Activated CD8-positive, alpha-beta memory T cell treated with anti-CD3 and anti-CD28 coated beads for 48 hours (primary cell): ENCODE data around the gene KLHL29.
"Not testable (repeated sequence)": the region's sequence is repeated elsewhere in the genome, so short reads cannot be mapped to it uniquely, and the experiment has no call there.

Source experiments
- DNase-seq, 3 experiments: peaks; one replicate each; pipeline ENCODE4 v3.0.0-alpha.2; 2020; ENCODE audit warnings: low read depth in 2 of 3, low spot score in 2 of 3

KLHL29 gene

DNA sequence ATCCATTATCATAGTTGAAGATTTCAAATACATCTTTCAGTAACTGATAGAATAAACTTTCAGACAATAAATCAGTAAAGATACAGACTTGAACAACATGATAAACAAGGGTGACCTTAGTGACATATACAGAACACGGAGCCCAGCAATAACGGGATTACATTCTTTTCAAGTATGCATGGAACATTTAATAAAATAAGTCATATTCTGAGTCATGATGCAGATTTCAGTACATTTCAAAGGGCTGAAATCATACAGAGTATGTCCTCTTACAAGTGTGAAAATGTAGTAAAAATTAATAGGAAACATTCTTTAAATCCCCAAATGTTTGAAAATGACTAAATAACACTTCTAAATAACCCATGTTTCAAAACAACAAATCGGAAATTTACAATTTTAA lies 17.2 kb upstream of the KLHL29 start:
- DNase-seq, result no peak

DNA sequence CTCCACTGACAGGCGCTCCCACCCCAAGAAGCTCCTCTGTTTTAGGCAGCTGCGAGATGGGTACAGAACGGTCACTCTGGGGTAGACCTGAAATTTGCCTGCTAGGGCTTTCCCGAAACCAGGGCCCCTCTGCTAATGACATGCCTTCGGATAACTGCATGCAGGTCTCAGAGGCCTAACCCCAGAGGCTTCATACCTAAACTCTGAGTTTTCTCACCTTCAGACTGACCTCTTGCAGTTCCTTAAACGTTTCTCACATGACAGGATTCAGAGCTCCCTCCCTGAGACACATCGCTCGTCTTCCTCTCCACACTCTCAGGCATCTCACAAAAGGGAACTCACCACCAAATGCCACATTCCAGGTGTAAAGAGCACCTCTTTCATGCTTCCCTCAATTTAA lies 11.3 kb upstream of the KLHL29 start:
- DNase-seq, result no peak

DNA sequence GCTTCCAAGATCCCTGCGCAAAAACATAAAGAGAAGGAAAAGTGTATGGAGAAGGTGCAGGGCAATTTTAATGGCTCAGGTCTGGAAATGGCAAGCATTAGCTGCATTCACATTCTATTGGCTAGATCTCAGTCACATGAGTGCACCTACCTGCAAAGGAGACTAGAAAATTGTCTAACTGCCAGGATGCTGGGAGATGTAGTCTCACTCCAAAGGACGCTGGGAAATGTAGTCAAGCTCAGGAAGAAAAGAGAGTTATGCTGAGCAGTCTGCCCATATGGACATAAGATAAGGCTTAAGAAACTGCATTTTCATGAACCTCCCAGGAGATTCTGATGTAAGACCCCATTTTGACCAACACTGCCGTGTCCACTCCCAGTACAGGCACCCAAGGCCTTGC lies 9.5 kb upstream of the KLHL29 start:
- no peak for DNase-seq

DNA sequence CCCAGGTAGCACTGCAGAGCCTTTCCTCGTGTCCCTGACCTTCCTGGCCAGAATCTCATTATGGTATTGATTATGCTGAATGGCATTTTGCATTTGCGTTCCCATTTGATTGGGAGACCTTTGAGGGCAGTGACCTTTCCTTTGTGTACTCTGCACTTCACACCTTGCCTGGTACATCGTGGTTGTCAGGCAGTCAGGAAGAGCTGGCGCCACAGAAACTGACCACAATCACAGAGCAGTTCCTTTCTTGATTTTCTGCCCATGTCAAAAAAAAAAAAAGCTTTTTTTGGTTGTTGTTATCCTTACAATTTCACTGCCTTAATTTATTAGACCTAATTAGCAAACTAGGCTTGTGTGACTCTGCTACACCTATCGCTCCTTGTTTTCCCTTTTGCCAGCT lies 8.9 kb upstream of the KLHL29 start:
- DNase-seq, result no peak

DNA sequence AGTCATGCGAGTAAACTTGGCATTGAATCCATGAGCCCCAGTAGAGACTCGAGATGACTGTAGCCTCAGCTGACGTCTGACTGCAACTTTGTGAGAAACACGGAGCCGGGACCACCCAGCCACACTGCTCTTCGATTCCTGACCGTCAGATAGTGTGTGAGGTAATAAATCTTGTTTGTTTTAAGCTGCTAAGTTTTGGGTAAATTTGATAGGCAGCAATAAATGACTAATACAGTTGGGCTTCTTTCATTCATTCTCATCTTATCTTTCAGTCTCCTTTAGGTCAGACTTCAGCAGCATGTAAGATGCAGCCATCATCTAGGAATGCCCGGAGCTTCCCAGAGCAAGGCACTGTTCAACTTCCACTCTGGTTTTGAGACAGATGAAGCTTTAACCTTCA lies 8.0 kb upstream of the KLHL29 start:
- no peak for DNase-seq

DNA sequence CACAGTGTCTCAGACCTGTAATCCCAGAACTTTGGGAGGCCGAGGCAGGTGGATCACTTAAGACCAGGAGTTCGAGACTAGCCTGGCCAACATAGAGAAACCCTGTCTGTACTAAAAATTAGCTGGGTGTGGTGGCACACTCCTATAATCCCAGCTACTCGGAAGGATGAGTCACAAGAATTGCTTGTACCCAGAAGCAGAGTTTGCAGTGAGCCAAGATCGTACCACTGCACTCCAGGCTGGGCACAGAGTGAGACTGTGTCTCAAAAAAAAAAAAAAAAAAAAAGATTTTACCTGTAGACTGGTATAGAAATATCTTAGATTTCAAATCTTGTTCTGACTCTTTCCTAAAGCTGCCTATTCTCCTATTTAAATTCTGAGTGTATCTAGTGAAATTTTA lies 7.2 kb upstream of the KLHL29 start:
- DNase-seq, result no peak

DNA sequence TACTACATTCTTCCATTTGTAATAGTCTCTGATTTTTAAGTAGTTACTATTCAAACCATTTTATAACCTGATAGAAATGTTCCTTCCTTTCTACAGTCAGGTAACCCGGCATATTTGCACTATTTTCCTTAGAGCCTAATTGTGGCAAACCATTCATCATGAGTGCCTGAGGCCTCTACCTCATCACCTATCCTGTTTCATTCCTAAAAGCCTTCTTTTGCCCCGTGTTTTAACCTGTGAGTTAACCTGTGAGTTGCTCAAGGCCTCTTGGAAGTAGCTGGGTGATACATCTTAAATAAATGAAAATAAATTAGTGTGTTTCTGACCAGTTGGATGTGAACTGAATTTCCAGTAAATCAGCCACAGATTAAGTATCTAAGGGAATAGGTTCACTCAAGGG lies 6.5 kb upstream of the KLHL29 start:
- DNase-seq, result no peak

DNA sequence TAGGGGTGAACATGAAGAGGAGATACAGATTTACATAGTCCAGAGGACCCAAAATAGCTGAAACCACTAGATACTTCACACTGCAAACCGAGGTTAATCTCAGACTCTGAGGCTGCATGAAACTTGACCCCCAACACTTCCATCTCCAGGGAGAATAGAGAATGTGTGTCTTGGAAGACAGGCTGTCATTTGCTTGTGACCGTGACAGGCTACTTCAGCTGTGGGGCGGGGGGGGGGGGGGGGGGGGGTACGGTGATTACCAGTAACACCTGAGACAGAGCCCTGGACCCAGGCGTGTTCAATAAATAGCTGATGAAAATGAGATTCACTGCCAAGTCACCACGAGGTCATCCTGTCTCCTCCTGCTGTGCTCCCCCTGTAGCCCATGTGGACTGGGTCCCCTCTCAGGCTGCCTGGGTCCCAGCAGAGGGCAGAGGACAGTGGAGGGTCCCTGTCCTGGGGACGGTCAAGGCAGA lies 5.7 kb upstream of the KLHL29 start:
- DNase-seq, result no peak

DNA sequence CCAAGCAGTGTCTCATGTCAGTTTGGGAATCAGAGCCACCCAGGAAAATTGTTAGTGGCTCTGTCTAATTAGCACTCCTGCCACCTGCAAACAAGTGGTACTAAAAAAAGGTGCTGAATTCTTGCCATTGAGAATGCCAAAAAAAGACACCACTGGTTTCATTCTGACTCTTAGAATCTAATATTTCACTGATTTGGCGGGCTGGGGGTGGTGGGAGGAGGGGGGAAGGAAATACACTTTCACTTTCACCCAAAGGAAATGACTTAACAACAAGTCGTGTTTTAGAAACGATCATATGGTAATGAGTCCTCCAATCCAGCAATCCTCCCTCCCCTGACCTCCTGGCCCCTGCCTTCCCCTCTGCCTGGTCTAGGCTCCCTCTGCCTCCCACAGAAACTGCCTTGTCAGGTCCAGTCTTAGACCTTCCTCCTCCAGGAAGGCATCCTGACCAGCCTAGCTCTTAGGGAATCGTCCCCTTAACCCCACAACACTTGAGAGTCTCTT lies 4.4 kb upstream of the KLHL29 start:
- DNase-seq, result no peak

DNA sequence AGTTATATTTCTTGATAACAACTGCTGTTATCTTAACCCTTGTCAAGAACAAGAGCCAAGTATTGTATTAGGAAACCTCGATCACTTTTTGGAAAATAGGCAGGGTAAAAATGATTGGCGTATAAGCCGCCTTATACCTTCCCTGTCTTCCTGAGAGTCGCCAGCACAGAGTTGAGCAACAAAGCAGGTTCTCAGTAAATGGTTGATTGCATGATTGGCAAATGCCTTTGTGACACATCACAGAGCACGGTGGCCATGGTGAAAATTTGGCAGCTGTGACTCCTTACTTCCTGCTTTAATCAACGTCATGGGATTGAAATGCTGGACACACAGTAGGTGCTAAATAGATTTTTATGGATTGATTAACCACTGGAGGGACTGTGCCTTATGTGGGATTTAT lies 3.9 kb upstream of the KLHL29 start:
- no peak for DNase-seq

DNA sequence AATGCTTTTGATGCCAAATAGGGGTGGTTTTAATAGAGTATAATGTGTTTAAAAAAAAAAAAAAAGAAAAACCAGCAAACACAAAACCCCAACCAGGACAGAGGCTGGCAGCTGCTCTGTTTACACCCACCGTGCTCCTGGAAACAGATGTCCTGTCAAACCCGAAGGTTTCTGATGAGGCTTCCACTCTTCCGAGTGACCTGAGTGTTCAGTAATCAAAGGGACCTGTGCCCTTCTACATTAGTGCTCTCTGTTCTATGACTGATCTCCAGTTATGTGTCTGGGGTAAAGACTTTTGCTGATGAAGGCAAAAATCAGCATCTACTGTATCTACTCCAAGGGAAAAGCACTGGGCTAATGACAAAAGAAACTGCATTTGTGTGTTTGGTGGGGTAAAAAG lies 3.5 kb upstream of the KLHL29 start:
- no peak for DNase-seq

DNA sequence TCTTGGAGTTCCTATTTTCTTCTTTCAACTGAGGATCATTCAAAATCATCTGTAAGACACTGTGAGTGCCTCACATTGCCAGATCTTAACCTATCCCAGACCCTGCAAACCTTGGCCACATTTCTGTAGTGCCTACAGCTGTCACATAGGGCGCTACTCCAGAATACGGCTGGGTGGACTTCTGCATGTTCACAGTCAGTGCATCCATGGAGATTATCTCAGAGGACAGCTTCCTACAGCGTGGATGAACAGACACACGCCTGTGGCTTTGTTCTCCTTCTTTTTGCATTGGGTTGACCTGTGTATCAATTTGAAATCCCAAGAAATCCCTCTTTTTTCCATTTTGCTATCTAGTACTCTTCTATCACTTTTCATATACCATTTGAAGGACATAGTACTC lies 1.9 kb upstream of the KLHL29 start:
- no peak for DNase-seq

DNA sequence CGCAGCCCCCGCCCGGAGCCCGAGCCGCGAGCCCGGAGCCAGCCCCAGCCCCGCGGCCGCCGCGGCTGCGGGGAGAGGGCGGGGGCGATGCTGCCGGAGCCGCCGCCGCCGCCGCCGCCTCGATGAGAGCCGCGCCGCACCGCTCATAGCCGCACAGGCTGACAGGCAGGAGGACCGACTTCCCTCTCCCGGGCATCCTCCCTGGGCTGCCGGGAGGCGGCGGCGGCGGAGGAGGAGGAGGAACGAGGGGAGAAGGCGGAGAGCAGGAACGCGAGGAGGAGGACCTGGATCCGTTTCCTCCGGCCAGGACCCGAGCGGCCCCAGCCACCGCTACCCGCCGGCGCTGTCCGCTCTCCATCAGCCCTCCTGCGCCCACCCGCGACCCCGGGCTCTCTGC lies 370 bp downstream of the KLHL29 start:
- DNase-seq, result no peak

DNA sequence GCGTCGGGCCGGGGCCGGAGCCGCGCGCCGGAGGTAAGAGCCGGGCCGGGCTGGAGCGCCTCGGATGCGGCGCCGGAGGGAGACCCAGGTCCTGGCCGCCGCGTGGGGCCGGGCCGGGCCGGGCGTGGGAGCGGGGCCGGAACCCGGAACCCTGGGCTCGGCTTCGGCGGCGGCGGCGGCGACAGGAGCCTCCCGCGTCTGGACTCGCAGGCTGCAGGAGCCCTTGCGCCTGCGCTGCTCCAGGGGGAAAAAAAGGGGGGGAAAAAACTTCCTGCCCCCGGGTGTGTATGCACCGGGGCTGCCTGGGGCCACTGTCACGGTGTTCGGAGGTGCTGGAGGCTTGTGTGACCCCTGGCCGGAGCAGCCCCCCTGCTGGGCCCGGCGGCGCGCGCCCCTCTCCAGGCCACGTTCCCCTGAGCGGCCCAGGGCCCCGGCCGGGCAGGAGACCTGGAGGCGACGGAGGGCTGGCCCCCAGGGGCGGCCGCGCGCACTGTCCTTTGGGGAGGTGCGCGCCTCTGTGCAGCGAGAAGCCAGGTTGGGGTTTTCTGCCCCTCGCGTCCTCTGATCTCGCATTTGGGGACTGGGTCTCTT lies 864 bp downstream of the KLHL29 start:
- DNase-seq, result no peak

DNA sequence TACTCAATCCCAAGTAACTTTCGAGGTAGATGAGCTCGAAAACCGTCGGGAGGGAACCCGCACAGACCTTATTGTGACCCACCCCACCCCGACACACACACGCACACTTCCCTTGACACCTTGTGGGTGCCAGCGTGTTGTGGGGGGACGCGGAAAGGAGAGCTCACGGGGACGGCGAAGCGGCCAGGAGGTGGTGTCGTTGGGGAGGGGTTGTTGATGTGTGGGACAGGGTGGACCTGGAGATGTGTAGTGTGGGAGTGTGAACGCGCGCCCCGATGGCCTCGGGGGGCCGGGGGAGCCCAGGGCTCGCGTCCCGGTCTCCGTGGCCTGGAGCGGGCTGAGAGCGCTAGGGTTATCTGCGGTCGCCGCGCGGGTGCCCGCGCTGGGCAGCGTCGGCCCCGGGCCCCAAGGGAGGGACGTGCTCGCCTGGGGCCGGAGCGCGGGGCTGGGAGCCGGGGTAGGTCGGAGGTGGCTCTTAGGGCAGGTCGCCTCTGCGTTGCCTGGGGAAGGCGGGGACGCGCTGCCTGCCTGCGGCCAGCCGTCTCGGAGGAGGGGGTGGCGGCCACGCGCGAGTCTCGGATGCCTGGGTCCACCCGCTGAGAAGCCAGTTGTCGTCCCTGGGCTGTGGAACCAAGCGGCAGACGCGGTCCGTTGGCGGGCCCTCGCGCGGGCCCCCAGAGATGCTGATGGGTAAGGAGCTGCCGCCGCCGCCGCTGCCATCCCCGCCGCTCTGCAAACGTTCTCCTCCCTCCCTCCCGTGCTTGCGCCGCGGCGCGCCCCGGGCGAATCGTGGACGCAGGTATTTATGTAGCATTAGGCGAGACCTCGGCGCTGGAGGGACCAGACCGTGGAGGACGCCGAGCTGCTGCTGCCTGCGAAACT lies 1.6 kb downstream of the KLHL29 start:
- no peak for DNase-seq

DNA sequence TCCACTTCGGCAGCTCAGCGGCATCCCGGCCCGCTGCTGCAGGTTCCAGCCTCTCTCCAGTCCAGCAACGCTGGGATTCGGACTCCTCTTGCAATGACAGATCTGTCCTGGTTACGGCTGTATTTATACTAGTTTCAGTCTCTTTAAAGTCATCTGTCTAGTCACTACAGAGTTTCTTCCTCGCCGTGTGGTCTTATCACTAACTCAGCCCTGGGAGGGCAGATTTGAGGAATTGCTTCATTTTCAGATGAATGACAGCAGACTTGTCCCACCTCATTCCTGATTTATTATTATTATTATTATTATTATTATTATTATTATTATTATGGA lies 2.2 kb downstream of the KLHL29 start:
- DNase-seq, result no peak

DNA sequence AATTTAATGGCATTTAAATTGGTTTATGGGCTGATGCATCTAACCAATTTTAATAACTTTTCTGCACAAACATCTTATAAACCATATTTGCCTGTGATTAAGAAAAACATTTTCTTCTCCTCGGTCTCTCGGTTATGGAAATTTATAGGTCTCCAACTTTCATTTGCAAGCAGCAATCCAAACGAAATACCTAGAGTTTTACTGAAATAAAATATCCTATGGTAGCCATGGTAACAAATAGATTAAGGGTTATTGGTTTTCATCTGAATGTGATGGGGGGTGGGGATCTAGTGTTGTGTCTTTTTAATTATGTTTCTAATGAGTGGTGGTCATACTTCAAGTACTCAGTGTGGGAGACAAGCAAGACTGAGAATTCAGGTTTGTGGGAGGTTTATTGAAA lies 2.9 kb downstream of the KLHL29 start:
- no peak for DNase-seq

DNA sequence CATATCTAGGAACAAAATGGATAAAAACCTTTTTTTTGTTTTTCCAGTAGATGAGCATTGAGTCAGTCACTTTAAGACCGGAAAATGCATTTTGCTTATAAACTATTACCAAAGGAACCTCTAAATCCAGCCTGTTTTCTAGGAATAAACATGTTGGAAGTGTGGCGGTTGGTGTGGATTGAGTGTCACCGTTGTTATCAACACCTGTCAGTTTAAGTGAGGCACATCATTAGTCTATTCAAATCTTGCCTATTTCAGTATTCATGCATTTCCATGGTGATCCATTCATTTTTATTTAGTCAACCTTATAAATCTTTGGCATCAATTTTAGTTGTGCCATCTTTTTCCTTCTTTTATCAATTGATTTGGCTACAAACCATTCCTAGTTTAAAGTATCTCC lies 3.3 kb downstream of the KLHL29 start:
- no peak for DNase-seq

DNA sequence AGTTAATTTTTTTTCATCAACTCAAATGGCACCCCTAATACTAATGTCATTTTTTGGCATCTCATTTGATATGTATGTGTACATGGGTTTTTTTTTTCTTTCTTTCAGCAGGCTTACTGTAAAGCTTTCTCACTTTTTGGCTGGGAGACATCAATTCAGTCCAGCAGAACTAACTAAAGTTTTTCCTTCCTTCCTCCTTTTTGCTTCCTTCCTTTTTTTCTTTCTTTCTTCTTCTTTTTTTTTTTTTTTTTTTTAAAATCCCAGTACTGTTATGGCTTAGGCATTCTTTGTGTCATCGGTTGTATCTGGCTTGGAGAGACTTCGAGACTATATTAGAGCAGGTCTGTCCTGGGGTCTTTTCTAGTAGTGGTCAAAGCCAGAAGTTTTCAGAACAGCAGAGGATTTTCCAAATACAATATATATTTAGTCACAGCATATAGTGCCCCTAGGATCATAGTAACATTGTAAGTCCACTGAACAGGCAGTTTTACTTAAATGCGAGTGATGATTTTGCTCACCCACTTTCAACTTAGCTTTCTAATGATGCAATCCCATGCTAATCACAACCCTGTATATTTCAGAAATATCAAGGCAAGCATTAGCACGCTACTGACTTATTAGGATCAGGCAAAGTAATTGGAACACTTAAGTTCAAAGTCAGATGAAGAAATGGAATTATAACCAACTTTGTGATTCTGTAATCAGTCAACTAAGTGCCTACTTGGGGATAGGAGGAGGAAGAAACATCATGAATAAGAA lies 4.0 kb downstream of the KLHL29 start:
- no peak for DNase-seq

DNA sequence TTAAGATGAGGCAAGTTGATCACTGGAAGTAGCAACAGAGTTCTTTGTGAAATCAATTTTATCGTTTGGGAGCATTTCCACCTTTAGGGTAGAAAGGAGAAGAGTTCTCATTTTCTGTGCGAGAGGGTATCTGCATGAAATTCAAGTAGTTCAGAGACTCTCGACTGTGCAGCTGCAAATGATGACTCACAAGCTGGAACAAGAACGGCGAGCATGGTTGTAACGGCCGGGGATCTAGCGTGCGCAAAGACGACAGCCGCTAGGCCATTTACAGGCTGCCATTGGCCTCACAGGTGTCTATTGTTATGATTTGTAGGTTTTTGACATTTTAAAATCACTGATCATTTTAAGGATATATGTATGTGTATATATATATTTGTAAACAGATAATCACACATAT lies 5.2 kb downstream of the KLHL29 start:
- DNase-seq, result no peak

DNA sequence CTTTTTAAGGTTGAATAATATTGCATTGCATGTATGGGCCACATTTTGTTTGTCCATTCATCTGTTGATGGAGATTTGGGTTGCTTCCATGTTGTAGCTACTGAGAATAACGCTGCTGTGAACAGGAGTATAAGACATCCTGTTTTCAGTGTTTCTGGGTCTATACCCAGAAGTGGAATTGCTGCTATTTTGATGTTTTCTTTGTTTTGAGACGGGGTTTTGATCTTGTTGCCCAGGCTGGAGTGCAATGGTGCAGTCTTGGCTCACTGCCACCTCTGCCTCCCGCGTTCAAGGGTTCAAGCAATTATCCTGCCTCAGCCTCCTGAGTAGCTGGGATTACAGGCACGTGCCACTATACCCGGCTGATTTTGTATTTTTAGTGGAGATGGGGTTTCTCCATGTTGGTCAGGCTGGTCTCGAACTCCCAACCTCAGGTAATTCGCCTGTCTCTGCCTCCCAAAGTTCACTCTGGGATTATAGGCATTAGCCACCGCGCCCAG lies 6.3 kb downstream of the KLHL29 start:
- not testable (repeated sequence) for DNase-seq

DNA sequence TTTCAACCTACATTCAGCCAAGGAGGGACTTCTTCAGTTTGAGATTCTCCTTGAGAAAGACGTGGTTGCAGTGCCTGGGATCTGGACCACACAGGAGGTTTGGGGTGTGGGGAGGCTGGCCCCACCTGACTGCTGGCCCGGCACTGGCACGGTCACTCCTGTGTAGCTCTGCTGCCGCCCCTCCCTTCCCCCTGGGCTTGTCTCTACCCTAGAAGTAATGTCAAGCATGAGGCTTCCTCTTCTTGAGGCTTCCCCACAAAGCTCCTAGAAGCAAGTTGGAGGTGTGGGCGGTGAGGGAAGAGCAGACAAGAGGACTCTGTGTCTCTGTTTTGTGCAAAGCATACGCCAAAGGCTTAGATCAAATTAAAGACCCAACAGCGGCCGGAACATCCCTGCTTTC lies 8.7 kb downstream of the KLHL29 start:
- no peak for DNase-seq
